Measurements from ENCODE around the gene ST6GALNAC4. TPM values are rescaled to one million over a fixed set of nuclear protein-coding genes. Genes with fewer than 3 reads are reported as not detected.

ST6GALNAC4 gene
- polyA plus RNA-seq, 1 donor (not counting 4 experiments of a cell fraction or from before 2014, with no cell fraction given) = 5.8 TPM

DNA sequence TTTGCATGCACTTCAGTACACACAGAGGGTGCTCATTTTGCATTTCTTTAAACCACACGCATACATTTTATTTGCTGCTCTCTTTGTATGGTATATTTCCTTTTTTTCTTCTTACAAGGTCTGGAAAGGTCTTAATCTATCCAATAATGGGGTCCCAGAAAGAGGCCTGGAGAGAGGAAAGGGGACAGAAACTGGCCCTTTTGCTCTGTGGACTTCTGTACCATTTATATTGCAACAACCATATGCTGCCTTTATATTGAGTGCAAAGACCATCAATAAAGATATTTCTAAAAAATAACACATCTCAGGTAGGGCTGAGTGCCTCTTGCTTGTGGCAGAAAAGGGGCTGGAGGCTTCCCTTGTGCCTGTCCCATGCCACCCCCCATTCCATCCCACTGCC, 36.3 kb upstream of the ST6GALNAC4 start:
- no peaks in the 10 kb centered on the region for H3K36me3 ChIP-seq (ENCODE audit: control insufficient read depth in 2 of 2, extremely low read depth in 1 of 2, insufficient read depth in 2 of 2, low read length in 2 of 2)
- DNase-seq (ENCODE audit: low read depth, low spot score) (no peak), FAIRE-seq (no peak)
- no peak overlapping the region for H3K9ac ChIP-seq (ENCODE audit: control insufficient read depth, extremely low read depth, insufficient read depth, low read length)
- no peaks in the 10 kb centered on the region for H3K27me3 ChIP-seq (ENCODE audit: control insufficient read depth, extremely low read depth, insufficient read depth, low read length)
- H4K20me1 ChIP-seq (ENCODE audit: control insufficient read depth, extremely low read depth, insufficient read depth, low read length) = no peaks in the 10 kb centered on the region
- no peak overlapping the region for H3K4me2 ChIP-seq (ENCODE audit: control insufficient read depth, extremely low read depth, insufficient read depth, low read depth, low read length)
- H3K4me3 ChIP-seq (ENCODE audit: control insufficient read depth in 2 of 3, extremely low read depth in 1 of 3, insufficient read depth in 2 of 3, low read depth in 1 of 3, low read length in 3 of 3) = no peak overlapping the region
- H3K27ac ChIP-seq (ENCODE audit: control insufficient read depth, insufficient read depth, low read length) = no peak overlapping the region
- peaks cover 2% of the 10 kb centered on the region for H3K79me2 ChIP-seq (ENCODE audit: control insufficient read depth, insufficient read depth, low read length)
- dilution Hi-C loops (cut with MboI; ENCODE audit: extremely low pct_ligation_motif_present, low sequenced_read_pairs) = no loop called here
- peaks cover 15% of the 10 kb centered on the region for H3K4me1 ChIP-seq (ENCODE audit: control insufficient read depth, extremely low read depth, insufficient read depth, low read length)
- peaks cover 2% of the 10 kb centered on the region for H3K9me1 ChIP-seq (ENCODE audit: control insufficient read depth, extremely low read depth, insufficient read depth, low read length)
- TF ChIP-seq, protein P1, sequence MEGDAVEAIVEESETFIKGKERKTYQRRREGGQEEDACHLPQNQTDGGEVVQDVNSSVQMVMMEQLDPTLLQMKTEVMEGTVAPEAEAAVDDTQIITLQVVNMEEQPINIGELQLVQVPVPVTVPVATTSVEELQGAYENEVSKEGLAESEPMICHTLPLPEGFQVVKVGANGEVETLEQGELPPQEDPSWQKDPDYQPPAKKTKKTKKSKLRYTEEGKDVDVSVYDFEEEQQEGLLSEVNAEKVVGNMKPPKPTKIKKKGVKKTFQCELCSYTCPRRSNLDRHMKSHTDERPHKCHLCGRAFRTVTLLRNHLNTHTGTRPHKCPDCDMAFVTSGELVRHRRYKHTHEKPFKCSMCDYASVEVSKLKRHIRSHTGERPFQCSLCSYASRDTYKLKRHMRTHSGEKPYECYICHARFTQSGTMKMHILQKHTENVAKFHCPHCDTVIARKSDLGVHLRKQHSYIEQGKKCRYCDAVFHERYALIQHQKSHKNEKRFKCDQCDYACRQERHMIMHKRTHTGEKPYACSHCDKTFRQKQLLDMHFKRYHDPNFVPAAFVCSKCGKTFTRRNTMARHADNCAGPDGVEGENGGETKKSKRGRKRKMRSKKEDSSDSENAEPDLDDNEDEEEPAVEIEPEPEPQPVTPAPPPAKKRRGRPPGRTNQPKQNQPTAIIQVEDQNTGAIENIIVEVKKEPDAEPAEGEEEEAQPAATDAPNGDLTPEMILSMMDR (optimal IDR thresholded peaks at IDR 0.05 in 1 of 3, IDR thresholded peaks at IDR 0.05 in 1 of 3, conservative IDR thresholded peaks at IDR 0.05 in 1 of 3; ENCODE audit: extremely low read depth in 1 of 3, insufficient read depth in 2 of 3, low read length in 3 of 3) = no peak
- no peak for TF ChIP-seq EZH2 (IDR thresholded peaks at IDR 0.05; ENCODE audit: low read length)
- H3K9me3 ChIP-seq (ENCODE audit: control insufficient read depth, low read depth, low read length) = no peaks in the 10 kb centered on the region
- H2AFZ ChIP-seq (ENCODE audit: control insufficient read depth, low read length) = no peak overlapping the region

DNA sequence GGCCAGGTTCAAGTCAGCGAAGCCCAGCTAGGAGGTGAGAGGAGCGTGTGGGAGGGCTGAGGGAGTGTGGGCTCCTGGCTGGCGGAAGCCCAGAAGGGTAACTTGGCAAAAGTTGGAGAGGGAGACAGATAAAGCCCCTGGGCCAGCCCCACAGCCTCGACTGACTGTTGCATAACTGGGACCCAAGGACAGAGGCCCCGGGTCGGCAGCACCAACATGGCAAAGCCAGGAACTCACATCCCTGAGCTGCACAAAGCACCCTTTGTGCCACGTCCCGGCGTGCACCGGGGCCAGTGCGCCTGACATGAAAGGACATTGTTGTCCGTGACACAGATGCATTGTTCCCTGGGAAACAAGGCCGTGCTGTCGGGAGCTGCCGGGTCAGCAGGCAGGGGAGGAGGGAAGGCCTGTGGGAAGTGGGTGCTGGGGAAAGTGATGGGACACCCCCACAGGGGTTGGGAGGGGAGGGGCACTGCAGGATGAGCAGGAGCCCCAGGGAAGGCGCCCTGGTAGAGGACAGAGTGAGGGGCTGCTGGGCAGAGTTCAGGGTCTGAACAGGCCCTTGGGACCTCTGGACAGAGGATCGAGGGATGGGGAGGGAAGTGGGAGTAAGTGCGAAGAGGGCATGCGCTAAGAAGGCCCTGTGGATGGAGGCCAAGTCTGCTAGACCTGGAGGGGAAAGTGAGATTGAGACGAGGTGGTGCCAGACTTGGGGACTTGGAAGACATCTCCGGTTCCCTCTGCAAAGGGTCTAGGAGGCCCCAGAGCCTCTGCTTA, 33.9 kb upstream of the ST6GALNAC4 start:
- H3K79me2 ChIP-seq (ENCODE audit: control insufficient read depth, insufficient read depth, low read length) = peaks cover 2% of the 10 kb centered on the region
- H3K9ac ChIP-seq (ENCODE audit: control insufficient read depth, extremely low read depth, insufficient read depth, low read length) = no peak overlapping the region
- DNase-seq (ENCODE audit: low read depth, low spot score) = no peak
- no peaks in the 10 kb centered on the region for H3K36me3 ChIP-seq (ENCODE audit: control insufficient read depth in 2 of 2, extremely low read depth in 1 of 2, insufficient read depth in 2 of 2, low read length in 2 of 2)
- no peak overlapping the region for H2AFZ ChIP-seq (ENCODE audit: control insufficient read depth, low read length)
- no peak overlapping the region for H3K27ac ChIP-seq (ENCODE audit: control insufficient read depth, insufficient read depth, low read length)
- H3K9me1 ChIP-seq (ENCODE audit: control insufficient read depth, extremely low read depth, insufficient read depth, low read length) = peaks cover 2% of the 10 kb centered on the region
- dilution Hi-C loops (cut with MboI; ENCODE audit: extremely low pct_ligation_motif_present, low sequenced_read_pairs) = no loop called here
- no peak for FAIRE-seq
- no peak overlapping the region for H3K4me3 ChIP-seq (ENCODE audit: control insufficient read depth in 2 of 3, extremely low read depth in 1 of 3, insufficient read depth in 2 of 3, low read depth in 1 of 3, low read length in 3 of 3)
- no peaks in the 10 kb centered on the region for H3K27me3 ChIP-seq (ENCODE audit: control insufficient read depth, extremely low read depth, insufficient read depth, low read length)
- no peak overlapping the region for H3K4me2 ChIP-seq (ENCODE audit: control insufficient read depth, extremely low read depth, insufficient read depth, low read depth, low read length)
- peaks cover 12% of the 10 kb centered on the region for H3K4me1 ChIP-seq (ENCODE audit: control insufficient read depth, extremely low read depth, insufficient read depth, low read length)
- H3K9me3 ChIP-seq (ENCODE audit: control insufficient read depth, low read depth, low read length) = no peaks in the 10 kb centered on the region
- no peaks in the 10 kb centered on the region for H4K20me1 ChIP-seq (ENCODE audit: control insufficient read depth, extremely low read depth, insufficient read depth, low read length)
- TF ChIP-seq, protein P1 (optimal IDR thresholded peaks at IDR 0.05 in 1 of 3, IDR thresholded peaks at IDR 0.05 in 1 of 3, conservative IDR thresholded peaks at IDR 0.05 in 1 of 3; ENCODE audit: extremely low read depth in 1 of 3, insufficient read depth in 2 of 3, low read length in 3 of 3) = no peak
- no peak for TF ChIP-seq EZH2 (IDR thresholded peaks at IDR 0.05; ENCODE audit: low read length)
